Measurements from ENCODE around the gene PRR12.

The PRR12 gene

GRCh38 chr19:49590971-49591730 lies at the start of gene PRR12:
PRR12 (plus strand) TSS chr19:49591182; CDS start chr19:49591655, 473 bp downstream.
- TF ChIP-seq, protein P1, sequence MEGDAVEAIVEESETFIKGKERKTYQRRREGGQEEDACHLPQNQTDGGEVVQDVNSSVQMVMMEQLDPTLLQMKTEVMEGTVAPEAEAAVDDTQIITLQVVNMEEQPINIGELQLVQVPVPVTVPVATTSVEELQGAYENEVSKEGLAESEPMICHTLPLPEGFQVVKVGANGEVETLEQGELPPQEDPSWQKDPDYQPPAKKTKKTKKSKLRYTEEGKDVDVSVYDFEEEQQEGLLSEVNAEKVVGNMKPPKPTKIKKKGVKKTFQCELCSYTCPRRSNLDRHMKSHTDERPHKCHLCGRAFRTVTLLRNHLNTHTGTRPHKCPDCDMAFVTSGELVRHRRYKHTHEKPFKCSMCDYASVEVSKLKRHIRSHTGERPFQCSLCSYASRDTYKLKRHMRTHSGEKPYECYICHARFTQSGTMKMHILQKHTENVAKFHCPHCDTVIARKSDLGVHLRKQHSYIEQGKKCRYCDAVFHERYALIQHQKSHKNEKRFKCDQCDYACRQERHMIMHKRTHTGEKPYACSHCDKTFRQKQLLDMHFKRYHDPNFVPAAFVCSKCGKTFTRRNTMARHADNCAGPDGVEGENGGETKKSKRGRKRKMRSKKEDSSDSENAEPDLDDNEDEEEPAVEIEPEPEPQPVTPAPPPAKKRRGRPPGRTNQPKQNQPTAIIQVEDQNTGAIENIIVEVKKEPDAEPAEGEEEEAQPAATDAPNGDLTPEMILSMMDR (IDR thresholded peaks at IDR 0.05; ENCODE audit: low read depth, low read length, missing control alignments) = no peak
- peak; percentile 36 for DNase-seq (ENCODE audit: low read depth)
- in situ Hi-C loops (cut with HindIII; ENCODE audit: low sequenced_read_pairs) = no loop called here
- H3K4me3 ChIP-seq (ENCODE audit: low read depth, low read length) = peak within 1 kb of the TSS; percentile 89

DNA sequence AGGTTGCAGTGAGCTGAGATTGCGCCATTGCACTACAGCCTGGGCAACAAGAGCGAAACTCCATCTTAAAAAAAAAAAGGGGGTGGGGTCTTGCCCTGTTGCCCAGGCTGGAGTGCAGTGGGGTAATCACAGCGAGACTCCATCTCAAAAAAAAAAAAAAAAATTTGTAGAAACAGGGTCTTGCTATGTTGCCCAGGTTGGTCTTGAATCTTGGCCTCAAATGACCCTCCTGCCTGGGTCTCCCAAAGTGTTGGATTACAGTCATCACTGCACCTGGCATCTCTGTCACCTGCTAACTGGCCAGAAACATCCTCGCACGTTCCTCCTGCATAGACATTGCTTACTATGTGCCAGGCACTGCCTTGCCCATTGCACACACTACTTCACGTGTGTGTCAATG lies 49.1 kb upstream of the PRR12 start:
- no peak overlapping the region for H3K4me3 ChIP-seq (ENCODE audit: low read depth, low read length)
- no peak for DNase-seq (ENCODE audit: low read depth)
- TF ChIP-seq, protein P1 (IDR thresholded peaks at IDR 0.05; ENCODE audit: low read depth, low read length, missing control alignments) = no peak
- in situ Hi-C loops (cut with HindIII; ENCODE audit: low sequenced_read_pairs) = no loop called here

DNA sequence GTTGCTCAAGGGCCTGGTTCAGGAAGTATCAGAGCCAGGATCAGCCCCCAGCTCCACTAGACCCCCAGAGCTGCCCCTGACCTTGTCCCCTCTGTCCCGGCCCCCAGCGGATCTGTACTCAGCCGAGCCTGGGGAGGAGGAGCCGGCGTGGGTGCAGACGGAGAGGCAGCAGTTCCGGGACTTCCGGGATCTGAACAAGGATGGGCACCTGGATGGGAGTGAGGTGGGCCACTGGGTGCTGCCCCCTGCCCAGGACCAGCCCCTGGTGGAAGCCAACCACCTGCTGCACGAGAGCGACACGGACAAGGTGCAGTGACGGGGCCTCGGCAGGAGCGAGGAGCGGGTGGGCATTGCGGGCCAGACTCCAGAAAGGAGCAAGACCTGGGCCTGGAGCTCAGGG lies 48.5 kb upstream of the PRR12 start:
- in situ Hi-C loops (cut with HindIII; ENCODE audit: low sequenced_read_pairs) = no loop called here
- TF ChIP-seq, protein P1 (IDR thresholded peaks at IDR 0.05; ENCODE audit: low read depth, low read length, missing control alignments) = no peak
- DNase-seq (ENCODE audit: low read depth) = no peak
- no peak overlapping the region for H3K4me3 ChIP-seq (ENCODE audit: low read depth, low read length)

- DNase-seq (ENCODE audit: low read depth) = no peak
- in situ Hi-C loops (cut with HindIII; ENCODE audit: low sequenced_read_pairs) = no loop called here
- no peak overlapping the region for H3K4me3 ChIP-seq (ENCODE audit: low read depth, low read length)
- TF ChIP-seq, protein P1 (IDR thresholded peaks at IDR 0.05; ENCODE audit: low read depth, low read length, missing control alignments) = no peak
Observed at GRCh38 chr19:49543032-49543431, 48.0 kb upstream of the PRR12 start.

- no peak overlapping the region for H3K4me3 ChIP-seq (ENCODE audit: low read depth, low read length)
- DNase-seq (ENCODE audit: low read depth) = no peak
- in situ Hi-C loops (cut with HindIII; ENCODE audit: low sequenced_read_pairs) = no loop called here
- TF ChIP-seq, protein P1 (IDR thresholded peaks at IDR 0.05; ENCODE audit: low read depth, low read length, missing control alignments) = no peak
Observed at GRCh38 chr19:49544154-49544553, 46.8 kb upstream of the PRR12 start.

- TF ChIP-seq, protein P1 (IDR thresholded peaks at IDR 0.05; ENCODE audit: low read depth, low read length, missing control alignments) = peak; percentile 80
- no peak overlapping the region for H3K4me3 ChIP-seq (ENCODE audit: low read depth, low read length)
- peak; percentile 86 for DNase-seq (ENCODE audit: low read depth)
- in situ Hi-C loops (cut with HindIII; ENCODE audit: low sequenced_read_pairs) = no loop called here
Observed at GRCh38 chr19:49546825-49547565, 44.0 kb upstream of the PRR12 start.

All from astrocyte of the cerebellum (primary cell).